Measurements from ENCODE around the gene FLYWCH1. TPM values are rescaled to one million over a fixed set of nuclear protein-coding genes. Genes with fewer than 3 reads are reported as not detected.

The FLYWCH1 gene
- total RNA-seq, 2 donors from 2014 or later, result 31.0 to 37.7 TPM

DNA sequence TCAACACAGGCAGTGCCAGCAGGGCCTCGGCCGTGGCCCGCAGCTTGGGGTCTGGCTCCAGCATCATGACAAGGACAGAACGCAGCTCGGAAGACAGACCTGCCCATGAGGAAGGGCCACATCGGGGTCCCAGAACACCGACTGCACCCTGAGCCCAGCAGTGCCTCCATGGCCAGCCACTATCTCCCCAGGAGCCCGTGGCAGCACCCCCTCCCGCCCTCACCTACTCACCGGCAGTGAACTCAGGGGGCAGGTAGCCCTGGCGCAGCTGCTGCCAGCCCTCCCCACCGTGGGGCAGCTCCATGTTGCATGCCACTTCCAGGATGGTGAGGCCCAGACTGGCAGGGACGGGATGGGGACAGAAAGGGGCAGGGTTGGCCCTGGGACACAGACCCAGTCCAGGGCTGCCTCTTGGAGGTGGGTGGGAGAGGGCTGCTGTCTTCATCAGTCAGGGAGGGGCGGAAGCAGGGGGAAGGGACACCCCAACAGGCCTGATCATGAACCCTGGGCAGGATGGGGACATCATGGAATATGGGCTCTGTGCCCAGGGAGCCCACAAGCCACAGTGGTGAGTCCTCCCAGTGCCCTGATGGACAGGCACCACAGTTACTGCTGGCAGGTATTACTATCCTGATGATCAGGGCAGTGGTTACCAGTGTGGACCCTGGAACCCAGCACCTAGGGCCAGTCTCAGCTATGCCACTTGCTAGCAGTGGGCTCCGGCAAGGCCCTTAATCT lies 62.8 kb downstream of the FLYWCH1 start:
- DNase-seq (ENCODE audit: low spot score), result no peak
- intact Hi-C loops (cut with DNase I), result no loop called here

- intact Hi-C loops (cut with DNase I), result no loop called here
- no peak for DNase-seq (ENCODE audit: low spot score)
These were observed 63.5 kb downstream of the FLYWCH1 start for GRCh38 chr16:2975161-2975795.

- intact Hi-C loops (cut with DNase I), result no loop called here
- DNase-seq (ENCODE audit: low spot score), result no peak
These were observed 64.5 kb downstream of the FLYWCH1 start for GRCh38 chr16:2976201-2976600.

- no peak for DNase-seq (ENCODE audit: low spot score)
- intact Hi-C loops (cut with DNase I), result no loop called here
These were observed 64.9 kb downstream of the FLYWCH1 start for GRCh38 chr16:2976673-2977072.

GRCh38 chr16:2977440-2977839 lies 65.7 kb downstream of the FLYWCH1 start:
- intact Hi-C loops (cut with DNase I), result no loop called here
- no peak for DNase-seq (ENCODE audit: low spot score)

DNA sequence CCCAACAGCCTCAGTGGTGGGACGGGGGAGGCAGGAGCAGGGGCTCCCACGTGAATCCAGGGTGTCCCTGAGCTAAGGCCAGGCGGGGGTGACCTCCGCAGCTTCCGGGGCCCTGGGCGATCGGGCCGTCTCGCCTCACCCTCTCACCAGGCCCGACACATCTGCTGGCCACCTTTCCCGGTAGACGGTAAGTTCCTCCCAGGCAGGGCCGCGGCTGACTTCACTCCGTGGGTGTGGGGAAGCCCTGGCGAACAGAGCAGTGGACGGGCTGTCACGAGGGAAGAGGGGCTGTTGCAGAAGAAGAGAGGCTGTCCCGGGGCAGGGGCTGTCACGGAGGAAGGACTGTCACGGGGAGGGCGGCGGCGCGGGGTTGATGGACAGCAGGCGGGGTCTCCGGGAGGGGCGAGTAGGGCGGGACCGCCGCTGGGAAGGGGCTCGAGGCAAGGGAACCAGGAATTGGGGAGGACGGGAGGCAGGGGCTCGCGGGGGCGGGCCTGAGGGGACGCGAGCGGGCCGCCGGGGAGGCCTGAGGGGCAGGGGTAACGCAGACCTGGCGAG lies 68.0 kb downstream of the FLYWCH1 start:
- no peak for DNase-seq (ENCODE audit: low spot score)
- intact Hi-C loops (cut with DNase I), result no loop called here

GRCh38 chr16:2980227-2981176 lies 68.8 kb downstream of the FLYWCH1 start, which contains the start of gene PKMYT1:
Gene PKMYT1 (minus strand): TSS chr16:2980446. CDS start chr16:2979657, 789 bp downstream.
- intact Hi-C loops (cut with DNase I), result no loop called here
- peak; percentile 97 for DNase-seq (ENCODE audit: low spot score)

DNA sequence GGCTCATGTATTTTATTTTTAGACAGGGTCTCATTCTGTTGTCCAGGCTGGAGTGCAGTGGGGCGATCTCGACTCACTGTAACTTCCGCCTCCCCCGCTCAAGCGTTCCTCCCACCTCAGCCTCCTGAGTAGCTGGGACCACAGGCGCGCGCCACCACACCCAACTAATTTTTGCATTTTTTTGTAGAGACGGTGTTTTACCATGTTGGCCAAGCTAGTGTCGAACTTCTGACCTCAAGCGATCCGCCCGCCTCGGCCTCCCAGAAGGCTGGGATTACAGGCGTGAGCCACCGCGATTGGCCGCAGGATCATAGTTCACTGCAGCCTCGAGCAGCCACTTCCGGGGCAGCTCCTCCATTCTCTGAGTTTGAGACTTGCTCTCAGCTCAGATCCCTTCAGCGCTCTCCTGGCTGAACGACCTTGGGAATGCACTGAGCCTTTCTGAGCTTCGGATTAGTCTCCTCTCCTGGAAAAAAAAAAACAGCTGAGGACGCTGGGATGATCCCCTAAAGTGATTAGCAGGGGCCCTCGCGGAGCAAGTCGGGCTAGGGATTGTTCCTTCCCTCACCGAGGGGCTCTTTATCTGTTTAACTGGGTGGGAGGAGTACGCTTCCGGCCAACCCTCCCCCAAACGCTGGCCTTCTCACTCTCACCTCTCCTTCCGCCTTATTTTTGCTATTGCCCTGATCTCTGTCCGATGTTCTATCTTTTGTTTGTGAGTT lies 69.6 kb downstream of the FLYWCH1 start:
- intact Hi-C loops (cut with DNase I), result no loop called here
- DNase-seq (ENCODE audit: low spot score), result no peak

DNA sequence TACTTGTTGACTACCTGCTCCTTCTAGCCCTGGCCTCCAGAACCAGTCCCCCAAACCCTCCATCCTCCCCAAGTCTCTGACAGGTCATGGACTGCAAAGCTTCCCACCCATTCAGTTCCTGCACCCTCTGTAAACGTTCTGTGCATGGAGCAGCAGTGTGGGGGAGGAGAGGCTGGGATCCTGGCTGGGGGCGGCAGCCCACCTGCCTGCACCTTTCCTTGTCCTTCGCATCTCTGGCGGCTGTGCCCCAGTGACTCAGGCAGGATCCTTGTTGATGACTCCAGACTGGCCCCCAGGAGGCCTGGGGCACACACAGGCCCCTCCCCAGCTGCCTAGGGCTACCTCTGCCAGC lies 70.1 kb downstream of the FLYWCH1 start:
- intact Hi-C loops (cut with DNase I), result loop anchor here in 1 of 2 donors (2.0 kb wide), 1 partner anchor 39 kb away; no protein-coding TSS in a partner anchor
- DNase-seq (ENCODE audit: low spot score), result no peak

DNA sequence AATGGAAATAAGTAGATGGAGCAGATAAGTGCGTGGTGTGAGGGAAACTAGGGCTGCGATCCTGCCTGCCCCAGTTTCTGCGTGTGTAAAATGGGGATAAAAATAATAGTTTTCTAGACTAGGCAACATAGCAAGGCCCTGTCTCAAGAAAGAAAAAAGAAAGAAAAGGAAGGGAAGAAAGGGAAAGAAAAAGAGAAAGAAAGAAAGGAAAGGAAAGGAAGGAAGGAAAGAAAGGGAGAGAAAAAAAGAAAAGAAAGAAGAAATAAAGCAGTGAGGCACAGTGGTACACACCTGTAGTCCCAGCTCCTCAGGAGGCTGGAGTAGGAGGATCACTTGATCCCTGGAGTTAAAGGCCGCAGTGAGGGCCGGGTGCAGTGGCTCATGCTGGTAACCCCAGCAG lies 70.7 kb downstream of the FLYWCH1 start:
- intact Hi-C loops (cut with DNase I), result loop anchor here in 1 of 2 donors (2.0 kb wide), 1 partner anchor 40 kb away; no protein-coding TSS in a partner anchor
- no peak for DNase-seq (ENCODE audit: low spot score)

DNA sequence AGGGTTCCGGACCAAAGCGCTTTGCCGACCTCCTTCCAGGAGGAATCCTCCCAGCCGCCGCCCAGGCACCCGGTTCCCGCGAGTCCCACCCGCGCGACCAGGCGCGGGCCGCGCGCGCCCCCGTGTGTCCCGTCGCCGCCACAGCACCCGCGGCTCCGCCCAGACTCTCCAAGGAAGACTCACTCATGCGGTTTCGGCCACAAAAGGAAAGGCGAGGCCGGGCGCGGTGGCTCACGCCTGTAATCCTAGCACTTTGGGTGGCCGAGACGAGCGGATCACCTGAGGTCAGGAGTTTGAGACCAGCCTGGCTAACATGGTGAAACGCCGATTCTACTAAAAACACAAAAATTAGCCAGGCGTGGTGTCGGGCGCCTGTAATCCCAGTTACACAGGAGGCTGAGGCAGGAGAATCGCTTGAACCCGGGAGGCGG lies 72.0 kb downstream of the FLYWCH1 start:
- intact Hi-C loops (cut with DNase I), result loop anchor here in 1 of 2 donors (2.0 kb wide), 1 partner anchor 41 kb away; no protein-coding TSS in a partner anchor
- peak; percentile 94 for DNase-seq (ENCODE audit: low spot score)

DNA sequence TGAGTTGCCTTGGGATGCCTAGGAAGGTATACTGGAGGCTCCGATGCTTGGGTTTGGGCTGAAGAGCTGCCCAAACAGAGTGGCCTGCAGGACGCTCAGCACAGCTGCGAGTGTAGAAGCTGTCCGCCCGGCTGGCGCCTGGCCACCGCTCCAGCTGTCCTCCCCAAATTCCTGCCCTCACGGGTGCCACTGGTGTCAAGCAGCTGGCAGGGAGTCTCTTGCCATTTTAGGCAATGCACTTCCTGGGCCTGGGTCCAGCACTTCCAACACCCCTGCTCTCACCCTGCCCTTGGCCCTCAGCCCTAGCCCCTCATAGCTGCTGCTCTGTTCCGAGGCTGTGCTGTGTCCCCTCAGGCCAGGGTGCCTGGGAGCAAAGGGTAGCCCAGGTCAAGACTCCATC lies 73.7 kb downstream of the FLYWCH1 start:
- no peak for DNase-seq (ENCODE audit: low spot score)
- intact Hi-C loops (cut with DNase I), result no loop called here

DNA sequence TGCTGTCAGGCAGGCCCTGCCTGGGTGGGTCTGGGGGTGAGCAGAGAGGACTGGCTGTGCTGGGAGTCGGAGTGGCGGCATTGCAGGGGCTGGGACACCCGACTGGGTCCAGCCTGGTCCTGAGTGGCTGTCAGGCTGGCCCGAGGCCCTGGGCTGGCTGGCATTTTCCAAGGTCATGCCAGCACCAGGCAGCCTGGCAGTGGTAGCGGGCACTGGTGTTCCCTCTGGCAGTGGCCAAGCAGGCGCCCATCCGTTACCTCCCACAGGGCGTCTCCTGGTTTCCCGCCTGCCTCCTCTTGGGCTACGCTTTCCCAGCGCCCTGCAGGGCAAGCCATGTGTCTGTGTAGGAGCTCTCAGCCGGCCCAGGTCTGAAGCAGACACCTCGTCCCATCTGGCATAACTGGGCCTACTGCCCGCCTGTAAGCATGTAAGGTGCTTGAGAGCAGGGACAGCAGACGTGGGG lies 74.2 kb downstream of the FLYWCH1 start:
- DNase-seq (ENCODE audit: low spot score), result no peak
- intact Hi-C loops (cut with DNase I), result no loop called here

DNA sequence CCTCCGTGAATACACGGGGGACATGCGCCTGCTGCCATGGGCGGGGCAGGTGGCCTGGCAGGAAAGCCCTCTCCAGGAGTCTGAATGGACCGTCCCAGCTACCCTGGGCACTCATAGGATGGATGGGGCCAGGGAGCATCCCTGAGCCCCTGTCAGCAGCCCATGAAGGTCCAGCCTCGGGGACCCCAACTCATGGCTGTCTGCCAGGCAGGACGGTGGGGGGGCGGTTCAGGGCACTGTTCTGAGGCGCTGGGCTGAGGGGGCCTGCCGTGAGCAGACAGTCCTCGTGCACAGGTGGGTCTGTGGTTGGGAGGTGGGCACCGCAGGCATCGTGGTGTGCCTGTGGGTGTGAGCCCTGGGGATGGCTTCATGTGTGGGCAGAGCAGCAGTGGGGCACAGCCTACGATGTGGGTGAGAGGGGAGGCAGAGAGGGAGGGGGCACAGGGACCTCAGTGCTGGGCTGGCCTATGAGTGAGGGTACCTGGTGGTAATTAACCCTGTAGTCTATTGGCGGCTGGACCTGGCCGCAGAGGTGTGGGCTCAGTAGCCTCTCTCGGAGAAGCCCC lies 75.0 kb downstream of the FLYWCH1 start:
- DNase-seq (ENCODE audit: low spot score), result no peak
- intact Hi-C loops (cut with DNase I), result no loop called here

DNA sequence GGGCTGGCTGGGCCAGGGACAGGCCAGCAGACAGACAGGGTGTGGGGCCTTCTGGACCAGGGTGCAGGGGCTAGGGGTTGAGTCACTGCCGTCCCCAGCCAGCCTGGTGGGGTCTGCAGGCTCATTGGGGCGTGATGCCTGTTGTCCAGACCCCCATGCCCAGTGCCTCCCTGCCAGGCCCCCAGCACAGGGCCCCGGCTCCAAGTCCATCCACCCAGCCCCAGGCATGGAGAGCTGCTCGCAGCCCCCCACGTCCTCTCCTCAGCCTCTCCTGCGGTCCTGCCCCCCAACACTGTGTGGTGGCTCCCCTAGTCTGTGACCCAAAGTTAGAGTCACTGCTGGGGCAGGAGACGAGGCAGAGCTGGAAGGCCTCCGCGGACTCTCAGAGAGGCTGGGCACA lies 75.6 kb downstream of the FLYWCH1 start:
- intact Hi-C loops (cut with DNase I), result no loop called here
- no peak for DNase-seq (ENCODE audit: low spot score)

GRCh38 chr16:2987833-2988232 lies 76.1 kb downstream of the FLYWCH1 start:
- intact Hi-C loops (cut with DNase I), result no loop called here

GRCh38 chr16:2988590-2989099 lies 76.9 kb downstream of the FLYWCH1 start:
- DNase-seq (ENCODE audit: low spot score), result no peak
- intact Hi-C loops (cut with DNase I), result no loop called here

More at GRCh38 chr16:2987833-2988232, 76.1 kb downstream of the FLYWCH1 start:
- DNase-seq (ENCODE audit: low spot score), result no peak

DNA sequence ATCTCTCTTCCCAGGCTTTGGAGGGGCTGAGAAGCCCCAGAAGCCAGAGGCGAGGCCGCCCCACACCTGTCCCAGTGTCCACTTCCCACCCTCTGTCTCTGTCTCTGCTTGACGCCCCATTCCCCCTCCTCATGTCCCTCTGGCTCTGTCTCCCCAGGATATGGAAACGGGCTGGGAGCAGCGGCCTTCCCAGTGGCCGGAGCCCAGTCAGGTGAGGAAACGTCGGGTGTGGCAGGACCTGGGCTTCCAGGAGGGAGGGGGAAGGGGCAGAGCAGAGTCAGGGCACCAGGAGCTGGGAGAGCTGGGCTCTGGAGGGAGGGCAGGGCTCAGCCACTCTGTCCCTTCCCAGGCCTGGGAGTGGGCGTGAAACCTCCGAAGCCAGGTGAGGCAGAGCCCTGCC lies 79.2 kb downstream of the FLYWCH1 start:
- intact Hi-C loops (cut with DNase I), result no loop called here
- no peak for DNase-seq (ENCODE audit: low spot score)
